GM20000 (cell line): Measurements from ENCODE around the gene HMOX2.

Experiments used
- DNase-seq: peaks from one replicate; pipeline ENCODE4 v3.0.0; 2012; ENCODE audit warnings: low spot score
- TF ChIP-seq, protein P1 (sequence below): IDR thresholded peaks from 2 replicates; pipeline ENCODE4 v1.5.1; 2012; ENCODE audit warnings: mild to moderate bottlenecking, control low read depth; ENCODE audit errors: extremely low read depth, missing control alignments

Gene HMOX2

DNA sequence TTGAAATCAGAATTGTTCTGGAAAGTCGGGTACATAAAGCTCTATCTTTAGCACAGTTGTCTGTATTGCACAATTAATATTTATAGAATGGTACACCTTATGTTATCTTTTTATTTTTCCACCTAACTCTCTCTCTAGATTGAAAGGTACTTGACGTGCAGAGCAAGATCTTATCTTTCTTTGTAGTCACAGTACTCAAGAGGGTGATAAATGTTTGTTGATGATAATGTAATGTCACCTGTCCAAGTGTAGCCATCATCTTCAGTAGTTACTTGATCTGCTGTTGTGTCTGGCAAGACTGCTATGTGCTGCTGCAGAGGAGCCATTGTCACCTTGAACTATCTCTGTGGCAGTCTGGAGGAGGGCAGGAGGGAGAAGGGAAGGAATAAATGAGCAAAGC is 5.3 kb downstream of the HMOX2 start:
- TF ChIP-seq, protein P1, sequence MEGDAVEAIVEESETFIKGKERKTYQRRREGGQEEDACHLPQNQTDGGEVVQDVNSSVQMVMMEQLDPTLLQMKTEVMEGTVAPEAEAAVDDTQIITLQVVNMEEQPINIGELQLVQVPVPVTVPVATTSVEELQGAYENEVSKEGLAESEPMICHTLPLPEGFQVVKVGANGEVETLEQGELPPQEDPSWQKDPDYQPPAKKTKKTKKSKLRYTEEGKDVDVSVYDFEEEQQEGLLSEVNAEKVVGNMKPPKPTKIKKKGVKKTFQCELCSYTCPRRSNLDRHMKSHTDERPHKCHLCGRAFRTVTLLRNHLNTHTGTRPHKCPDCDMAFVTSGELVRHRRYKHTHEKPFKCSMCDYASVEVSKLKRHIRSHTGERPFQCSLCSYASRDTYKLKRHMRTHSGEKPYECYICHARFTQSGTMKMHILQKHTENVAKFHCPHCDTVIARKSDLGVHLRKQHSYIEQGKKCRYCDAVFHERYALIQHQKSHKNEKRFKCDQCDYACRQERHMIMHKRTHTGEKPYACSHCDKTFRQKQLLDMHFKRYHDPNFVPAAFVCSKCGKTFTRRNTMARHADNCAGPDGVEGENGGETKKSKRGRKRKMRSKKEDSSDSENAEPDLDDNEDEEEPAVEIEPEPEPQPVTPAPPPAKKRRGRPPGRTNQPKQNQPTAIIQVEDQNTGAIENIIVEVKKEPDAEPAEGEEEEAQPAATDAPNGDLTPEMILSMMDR, result no peak
- DNase-seq, result no peak

DNA sequence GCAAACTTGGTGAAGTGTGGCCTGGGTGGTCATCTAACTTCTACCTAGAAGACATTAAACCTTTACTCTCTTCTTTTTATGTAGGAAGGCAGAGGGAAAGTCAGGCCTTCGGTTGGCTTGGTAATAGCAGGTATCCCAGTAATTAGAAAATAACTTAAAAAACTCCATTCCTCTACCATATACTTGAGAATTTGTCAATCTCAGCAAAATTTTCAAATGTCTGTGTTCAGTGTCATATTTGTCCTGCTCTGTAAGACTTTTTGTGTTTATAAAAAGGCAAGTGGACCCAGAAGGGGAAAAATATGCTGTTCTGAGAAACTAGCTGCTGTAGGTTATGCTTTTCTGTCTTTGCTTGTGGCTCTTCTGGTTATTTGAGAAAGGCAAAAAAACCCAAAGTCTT is 5.8 kb downstream of the HMOX2 start:
- TF ChIP-seq, protein P1, result no peak
- DNase-seq, result no peak

DNA sequence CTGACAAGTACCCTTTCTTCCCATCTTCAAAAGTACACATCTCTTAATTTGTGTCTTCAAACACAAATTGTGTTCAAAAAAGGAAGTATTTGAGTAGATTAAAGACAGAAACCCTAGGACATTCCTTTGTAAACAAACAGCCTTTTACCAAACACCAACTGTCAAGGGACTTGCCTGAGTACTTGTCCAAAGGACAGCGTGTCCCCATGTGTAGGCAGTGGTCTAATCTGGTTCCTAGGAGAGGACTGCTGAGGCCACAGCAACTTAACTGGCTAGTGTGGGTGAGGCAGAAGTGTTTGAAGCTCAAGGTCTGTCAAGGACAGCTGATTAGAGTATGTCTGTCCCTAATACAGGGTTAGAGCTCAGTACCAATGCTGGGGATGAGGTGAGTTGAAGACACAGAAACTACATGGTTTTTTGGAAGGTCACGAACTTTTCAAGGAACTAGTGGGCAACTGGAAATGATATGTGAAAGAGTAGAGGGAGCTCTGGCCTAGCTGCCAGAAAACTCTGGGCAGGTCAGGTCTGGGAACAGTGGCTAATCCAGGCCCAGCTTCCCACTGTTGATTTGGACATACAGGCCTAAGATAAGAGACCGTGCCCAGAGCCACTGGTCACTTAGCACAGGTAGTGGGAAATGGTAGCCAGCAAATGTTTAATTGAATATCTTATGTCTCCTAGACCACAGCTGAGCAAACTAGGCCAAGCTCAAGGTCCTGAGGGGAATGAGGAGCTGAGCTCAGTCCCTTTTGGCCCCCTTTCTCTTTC is 10.1 kb downstream of the HMOX2 start:
- TF ChIP-seq, protein P1, result no peak
- DNase-seq, result no peak

DNA sequence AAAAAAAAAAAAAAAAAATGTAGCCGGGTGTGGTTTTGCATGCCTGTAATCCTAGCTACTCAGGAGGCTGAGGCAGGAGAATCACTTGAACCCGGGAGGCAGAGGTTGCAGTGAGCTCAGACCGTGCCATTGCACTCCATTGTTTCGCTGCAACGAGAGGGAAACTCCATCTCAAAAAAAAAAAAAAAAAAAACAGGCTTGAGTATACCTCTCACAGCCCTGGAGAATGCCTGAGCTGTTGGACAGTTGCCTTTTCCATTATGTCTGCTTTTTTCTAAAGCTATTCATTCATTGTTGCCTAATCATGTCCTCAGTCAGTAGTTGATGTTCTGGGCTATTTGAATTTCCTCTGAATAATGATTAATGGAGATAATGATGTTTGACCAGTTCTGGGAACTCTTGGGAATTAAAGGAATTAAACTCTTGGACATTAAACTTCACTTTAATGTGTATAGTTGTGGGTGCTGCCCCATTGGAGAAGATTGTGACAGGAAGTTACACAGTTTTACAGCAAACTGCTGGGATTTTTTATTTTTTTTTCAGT is 11.8 kb downstream of the HMOX2 start:
- DNase-seq, result no peak
- TF ChIP-seq, protein P1, result no peak

DNA sequence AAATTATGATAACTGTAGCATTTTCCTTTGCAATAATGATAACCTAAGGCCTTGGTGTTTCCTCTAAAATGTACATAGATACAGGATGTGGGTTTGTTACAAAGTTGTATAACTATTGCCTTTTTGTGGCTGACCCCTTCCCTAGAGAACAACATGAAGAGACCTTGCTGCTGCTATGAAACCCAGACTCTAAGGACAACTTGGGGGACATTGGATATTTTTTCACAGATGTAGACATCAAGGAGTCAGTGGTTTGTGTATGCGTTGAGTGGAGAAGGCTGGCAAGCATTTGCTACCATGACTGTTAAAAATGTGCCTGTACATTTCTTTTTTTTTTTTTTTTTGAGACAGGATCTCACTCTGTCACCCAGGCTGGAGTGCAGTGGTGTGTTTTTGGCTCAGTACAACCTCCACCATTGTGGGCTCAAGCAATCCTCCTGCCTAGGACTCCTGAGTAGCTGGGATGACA is 12.3 kb downstream of the HMOX2 start:
- DNase-seq, result no peak
- TF ChIP-seq, protein P1, result no peak

DNA sequence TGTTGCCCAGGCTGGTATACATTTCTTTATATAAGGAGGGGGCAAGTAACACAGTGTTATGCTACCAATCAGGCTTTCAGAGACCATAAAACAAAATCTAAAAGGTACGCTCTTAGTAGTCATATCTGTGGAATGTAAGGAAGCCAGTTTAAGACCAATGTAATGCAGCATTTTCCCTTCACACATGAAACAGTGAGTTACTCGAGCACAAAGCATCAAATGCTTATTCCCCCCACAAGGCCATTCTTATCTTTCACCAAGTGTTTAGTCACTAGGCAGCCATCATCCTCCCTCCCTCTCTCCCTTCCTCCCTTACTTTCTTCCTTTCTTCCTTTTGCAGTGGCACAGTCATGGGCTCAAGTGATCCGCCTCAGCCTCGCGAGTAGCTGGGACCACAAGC is 12.8 kb downstream of the HMOX2 start:
- TF ChIP-seq, protein P1, result no peak
- DNase-seq, result no peak

DNA sequence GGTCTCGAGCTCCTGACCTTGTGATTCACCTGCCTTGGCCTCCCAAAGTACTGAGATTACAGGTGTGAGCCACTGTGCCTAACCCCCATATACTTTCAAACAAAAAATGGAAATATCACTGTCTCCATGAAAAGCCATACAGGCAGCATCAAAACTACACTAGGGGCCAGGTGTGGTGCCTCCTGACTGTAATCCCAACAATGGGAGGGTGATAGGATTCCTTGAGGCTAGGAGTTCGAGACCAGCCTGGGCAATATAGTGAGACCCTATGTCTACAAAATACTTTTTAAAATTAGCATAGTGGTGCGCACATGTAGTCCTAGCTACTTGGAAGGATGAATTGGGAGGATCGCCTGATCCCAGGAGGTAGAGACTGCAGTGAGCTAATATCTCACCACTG is 15.7 kb downstream of the HMOX2 start:
- TF ChIP-seq, protein P1, result no peak
- DNase-seq, result no peak
